BJ (cell line): ENCODE data around the gene MPZL1. TPM values are rescaled to one million over a fixed set of nuclear protein-coding genes. Genes with fewer than 3 reads are reported as not detected.

ENCODE experiments used
- CTCF ChIA-PET: fragments of 350-600 bp; formaldehyde crosslinking; extraction: SDS; loops from one replicate; lab custom pipeline; 2021; ENCODE audit warnings: antibody characterized with exemption, inconsistent platforms; lab: Yijun Ruan, JAX
- POLR2A ChIA-PET: fragments of 300-600 bp; sonication (Branson Sonifier 250); formaldehyde crosslinking; extraction: SDS; loops from one replicate; lab custom pipeline; 2021; ENCODE audit warnings: antibody characterized with exemption; lab: Charles Lee
- DNase-seq: peaks from one replicate; pipeline ENCODE4 v3.0.0-alpha.2; 2011; ENCODE audit warnings: low read depth
- H3K27me3 ChIP-seq: 2 replicates; pipeline ENCODE4 v1.6.0; 2011; ENCODE audit warnings: low read length; ENCODE audit not compliant: control insufficient read depth, insufficient read depth
- H3K36me3 ChIP-seq: 2 replicates; pipeline ENCODE4 v1.5.1; 2011; ENCODE audit warnings: low read length; ENCODE audit not compliant: control insufficient read depth, insufficient read depth
- H3K4me3 ChIP-seq: 2 replicates; pipeline ENCODE4 v1.5.1; 2011; ENCODE audit warnings: low read depth, mild to moderate bottlenecking, control low read depth, low read length
- CTCF ChIP-seq: IDR thresholded peaks from 2 replicates; pipeline ENCODE4 v1.5.1; 2011; ENCODE audit warnings: low read depth, mild to moderate bottlenecking, control low read depth, inconsistent platforms, low read length, moderate library complexity; ENCODE audit not compliant: insufficient read depth
- polyA plus RNA-seq: library from polyadenylated mRNA; depleted of rRNA; stranded (reverse); fragments of >200 nt; gene quantifications from 2 replicates; pipeline ENCODE4 v1.2.3, GENCODE V29; 2011

MPZL1 gene
- polyA plus RNA-seq, 1 experiment = 79.1 TPM

GRCh38 chr1:167764458-167765330 is 42.9 kb downstream of the MPZL1 start:
- ChIA-PET CTCF (no interaction called here), POLR2A (no interaction called here)
- no peak for DNase-seq
- TF ChIP-seq CTCF = no peak
- no peak overlapping the region for H3K4me3 ChIP-seq
- H3K27me3 ChIP-seq = no peaks in the 10 kb centered on the region
- peaks cover 9% of the 10 kb centered on the region for H3K36me3 ChIP-seq

- POLR2A ChIA-PET = no interaction called here
- CTCF ChIA-PET = no interaction called here
- no peak for TF ChIP-seq CTCF
- no peaks in the 10 kb centered on the region for H3K27me3 ChIP-seq
- no peak overlapping the region for H3K4me3 ChIP-seq
- peaks cover 9% of the 10 kb centered on the region for H3K36me3 ChIP-seq
- no peak for DNase-seq
Measured at GRCh38 chr1:167765496-167765895, 43.7 kb downstream of the MPZL1 start.

GRCh38 chr1:167766538-167766937 is 44.8 kb downstream of the MPZL1 start:
- Histone ChIP-seq H3K4me3 (no peak overlapping the region), H3K27me3 (no peaks in the 10 kb centered on the region), H3K36me3 (peaks cover 9% of the 10 kb centered on the region)
- no peak for TF ChIP-seq CTCF
- CTCF ChIA-PET = interaction anchor here (1.0 kb wide), 1 partner anchor 10 kb away, joined by 3 read pairs; no protein-coding TSS in a partner anchor
- POLR2A ChIA-PET = no interaction called here
- DNase-seq = no peak

- Histone ChIP-seq H3K27me3 (no peaks in the 10 kb centered on the region), H3K36me3 (peaks cover 11% of the 10 kb centered on the region), H3K4me3 (no peak overlapping the region)
- ChIA-PET POLR2A (no interaction called here), CTCF (no interaction called here)
- TF ChIP-seq CTCF = no peak
- DNase-seq = no peak
Measured at GRCh38 chr1:167767761-167768160, 46.0 kb downstream of the MPZL1 start.

- H3K36me3 ChIP-seq = peaks cover 11% of the 10 kb centered on the region
- TF ChIP-seq CTCF = no peak
- H3K27me3 ChIP-seq = no peaks in the 10 kb centered on the region
- no peak for DNase-seq
- CTCF ChIA-PET = interaction anchor here (0.9 to 1.5 kb wide), 2 partner anchors 9 to 17 kb away, joined by 3 read pairs; no protein-coding TSS in a partner anchor
- POLR2A ChIA-PET = no interaction called here
- H3K4me3 ChIP-seq = no peak overlapping the region
Measured at GRCh38 chr1:167770127-167770526, 48.3 kb downstream of the MPZL1 start.
